ENCODE measurements around the gene VGLL4. TPM values are rescaled to one million over a fixed set of nuclear protein-coding genes. Genes with fewer than 3 reads are reported as not detected.
A peak's percentile ranks its signal among the peaks of the same experiment; 100 is the strongest.

Gene VGLL4
- polyA plus RNA-seq, 3 donors from 2014 or later, result 11.9 to 44.4 (median 25.6) TPM

DNA sequence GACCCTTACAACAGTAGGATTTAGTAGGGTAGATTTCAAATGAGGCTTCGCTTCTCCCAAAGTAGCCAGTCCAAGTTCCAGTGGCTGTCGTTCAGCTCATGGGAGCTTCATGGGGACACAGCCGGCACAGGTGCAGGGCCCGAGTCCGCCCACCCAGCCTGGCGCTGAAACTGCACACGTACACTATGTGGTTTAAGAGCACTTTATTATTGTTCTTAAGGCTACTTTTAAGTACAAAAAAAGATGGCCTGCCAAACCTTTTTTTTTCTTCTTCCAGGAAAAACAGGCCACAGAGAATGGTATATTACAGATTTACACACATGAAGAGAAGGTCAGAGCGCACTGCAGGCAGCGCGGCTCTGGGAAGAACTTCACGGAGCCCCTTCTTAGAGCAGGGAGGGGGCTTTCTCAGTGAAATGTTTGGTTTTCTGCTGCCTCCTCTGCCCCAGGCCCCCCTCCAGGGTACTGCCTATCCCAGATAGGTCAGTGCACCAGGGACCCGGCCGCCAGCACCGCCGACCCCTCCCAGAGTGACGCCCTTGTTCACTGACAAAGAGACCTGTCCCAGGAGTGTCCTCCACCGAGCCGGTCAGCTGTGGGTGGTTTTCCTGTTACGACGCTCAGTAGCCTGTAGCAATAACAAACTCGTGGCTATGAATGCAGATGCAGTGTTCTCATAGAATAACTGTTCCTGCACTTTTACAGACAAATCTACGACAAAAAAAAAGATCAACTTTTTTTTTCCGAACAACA, 87.7 kb downstream of the VGLL4 start:
- peaks cover 8 to 18% of the 10 kb centered on the region in 2 donors for H3K4me1 Mint-ChIP-seq
- H3K9me3 Mint-ChIP-seq, result no peaks in the 10 kb centered on the region
- H3K36me3 Mint-ChIP-seq, result peaks cover 0 to 10% (median 3%) of the 10 kb centered on the region in 3 donors
- no peak for DNase-seq
- H3K27me3 Mint-ChIP-seq (ENCODE audit: low read depth in 3 of 3), result peaks cover 0 to 9% (median 2%) of the 10 kb centered on the region in 3 donors
- H3K27ac Mint-ChIP-seq, result peak overlapping the region in 3 of 6 donors; percentile 17 to 51 (median 25)
- H3K4me3 Mint-ChIP-seq, result no peak overlapping the region

DNA sequence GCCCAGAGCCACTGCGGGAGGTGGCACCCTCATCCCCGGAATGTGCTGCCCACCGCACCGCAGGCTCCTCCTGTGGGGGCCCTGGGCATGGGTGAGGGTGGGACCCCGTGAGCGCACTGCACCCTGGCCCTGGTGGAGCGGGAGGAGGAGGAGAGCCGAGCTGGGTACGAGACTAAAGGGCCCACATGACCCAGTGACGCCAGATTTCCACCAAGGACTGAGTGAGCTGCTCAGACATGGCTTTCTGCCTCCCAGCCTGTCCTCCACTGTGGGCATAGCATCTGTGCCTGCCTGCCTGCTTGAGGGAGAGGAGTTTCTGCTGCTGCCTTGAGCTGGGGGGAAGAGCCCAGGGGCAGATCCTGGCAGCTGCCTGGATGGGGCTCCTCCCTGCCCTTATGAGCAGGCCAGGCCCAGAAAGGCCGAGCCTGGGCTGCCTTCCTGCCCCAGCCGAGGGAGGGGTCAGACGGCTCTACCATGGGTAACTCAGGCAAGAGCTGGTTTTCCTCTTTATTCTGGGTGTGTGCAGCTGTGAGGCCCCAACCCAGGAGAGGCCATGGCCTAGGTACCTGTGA, 88.4 kb downstream of the VGLL4 start:
- peaks cover 0 to 9% (median 2%) of the 10 kb centered on the region in 3 donors for H3K27me3 Mint-ChIP-seq (ENCODE audit: low read depth in 3 of 3)
- H3K4me3 Mint-ChIP-seq, result no peak overlapping the region
- H3K9me3 Mint-ChIP-seq, result no peaks in the 10 kb centered on the region
- H3K27ac Mint-ChIP-seq, result peak overlapping the region in 1 of 6 donors; percentile 25
- H3K36me3 Mint-ChIP-seq, result peaks cover 0 to 10% (median 3%) of the 10 kb centered on the region in 3 donors
- no peak for DNase-seq
- peaks cover 9 to 26% of the 10 kb centered on the region in 2 donors for H3K4me1 Mint-ChIP-seq

DNA sequence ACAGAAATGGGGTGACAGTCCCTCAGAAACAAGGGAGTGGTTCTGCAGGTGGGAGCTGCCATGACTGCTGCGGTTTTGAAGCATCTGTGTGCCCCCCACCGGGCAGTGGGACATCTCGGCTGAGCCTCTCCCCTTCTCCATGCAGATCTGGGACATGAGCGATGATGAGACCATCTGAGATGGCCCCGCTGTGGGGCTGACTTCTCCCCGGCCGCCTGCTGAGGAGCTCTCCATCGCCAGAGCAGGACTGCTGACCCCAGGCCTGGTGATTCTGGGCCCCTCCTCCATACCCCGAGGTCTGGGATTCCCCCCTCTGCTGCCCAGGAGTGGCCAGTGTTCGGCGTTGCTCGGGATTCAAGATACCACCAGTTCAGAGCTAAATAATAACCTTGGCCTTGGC, 89.0 kb downstream of the VGLL4 start:
- Mint-ChIP-seq H3K36me3 (peaks cover 0 to 10% (median 3%) of the 10 kb centered on the region in 3 donors), H3K4me1 (peaks cover 6 to 28% of the 10 kb centered on the region in 2 donors), H3K9me3 (no peaks in the 10 kb centered on the region), H3K4me3 (no peak overlapping the region), H3K27ac (no peak overlapping the region), H3K27me3 (ENCODE audit: low read depth in 3 of 3) (peaks cover 0 to 9% (median 2%) of the 10 kb centered on the region in 3 donors)
- DNase-seq, result no peak

DNA sequence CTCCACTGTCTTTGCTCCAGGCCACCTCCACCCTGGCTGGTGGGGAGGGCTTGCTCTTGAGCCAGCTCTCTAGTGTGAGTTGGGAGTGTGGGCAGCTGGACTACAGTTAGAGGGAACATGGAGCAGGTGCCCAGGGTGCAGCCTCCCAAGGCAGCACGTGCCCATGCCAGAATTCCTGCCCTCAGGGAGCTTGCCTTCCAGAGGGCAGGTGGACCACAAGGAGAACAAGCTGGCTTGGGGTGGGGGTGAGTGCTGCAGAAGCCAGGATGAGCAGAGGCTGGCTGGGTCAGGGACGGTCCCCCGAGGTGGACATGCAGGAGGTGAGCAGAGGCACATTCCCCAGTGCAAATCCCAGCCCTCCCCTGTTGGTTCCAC, 89.5 kb downstream of the VGLL4 start:
- H3K36me3 Mint-ChIP-seq, result peaks cover 0 to 10% (median 3%) of the 10 kb centered on the region in 3 donors
- H3K4me3 Mint-ChIP-seq, result no peak overlapping the region
- no peak for DNase-seq
- peaks cover 8 to 32% of the 10 kb centered on the region in 2 donors for H3K4me1 Mint-ChIP-seq
- no peak overlapping the region for H3K27ac Mint-ChIP-seq
- H3K9me3 Mint-ChIP-seq, result no peaks in the 10 kb centered on the region
- H3K27me3 Mint-ChIP-seq (ENCODE audit: low read depth in 3 of 3), result peaks cover 0 to 9% (median 2%) of the 10 kb centered on the region in 3 donors

DNA sequence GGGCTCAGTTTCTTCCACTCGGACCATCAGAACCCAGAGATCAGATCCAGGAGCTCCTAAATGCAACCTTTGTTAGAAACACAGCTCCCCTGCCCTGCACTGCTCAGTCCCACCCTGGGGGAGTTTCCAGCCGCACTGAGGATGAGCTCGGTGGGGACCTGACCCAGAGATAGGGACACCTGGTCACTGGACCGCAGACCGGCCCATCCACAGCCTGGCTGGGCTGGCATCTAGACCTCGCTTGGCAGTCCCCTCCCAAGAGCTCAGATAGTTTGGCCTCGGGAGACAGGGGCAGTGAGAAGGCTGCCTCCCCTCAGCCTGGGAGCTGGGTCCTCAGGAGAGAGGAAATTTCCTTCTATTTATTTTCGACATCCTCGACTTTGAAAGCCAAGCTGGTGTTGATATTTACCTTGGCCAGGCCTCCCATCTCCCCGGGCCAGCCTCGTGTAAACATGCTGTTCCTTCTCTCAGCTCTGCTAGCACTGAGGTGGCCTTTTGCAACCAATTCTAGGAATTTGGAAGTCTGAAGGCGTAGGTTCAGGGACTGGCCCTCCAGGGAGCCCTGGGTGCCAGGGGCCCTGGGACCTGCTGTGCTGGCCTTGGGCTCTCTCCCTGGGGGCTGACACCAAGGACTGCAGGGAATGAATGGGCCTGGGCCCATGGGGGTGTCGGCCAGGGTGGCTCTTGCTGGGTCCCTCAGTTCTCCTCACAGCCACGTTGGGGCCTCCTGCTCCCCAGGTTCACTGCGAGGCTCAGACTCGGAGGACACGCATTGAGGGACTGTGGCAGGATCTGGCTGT, 90.1 kb downstream of the VGLL4 start:
- H3K27me3 Mint-ChIP-seq (ENCODE audit: low read depth in 3 of 3), result peaks cover 0 to 9% (median 2%) of the 10 kb centered on the region in 3 donors
- peaks cover 0 to 10% (median 3%) of the 10 kb centered on the region in 3 donors for H3K36me3 Mint-ChIP-seq
- no peak overlapping the region for H3K27ac Mint-ChIP-seq
- H3K9me3 Mint-ChIP-seq, result no peaks in the 10 kb centered on the region
- no peak overlapping the region for H3K4me3 Mint-ChIP-seq
- H3K4me1 Mint-ChIP-seq, result peaks cover 8 to 32% of the 10 kb centered on the region in 2 donors
- DNase-seq, result no peak

GRCh38 chr3:11552289-11553264, 91.1 kb downstream of the VGLL4 start:
- Mint-ChIP-seq H3K27me3 (ENCODE audit: low read depth in 3 of 3) (peaks cover 0 to 9% (median 2%) of the 10 kb centered on the region in 3 donors), H3K36me3 (peaks cover under 1 to 10% (median 3%) of the 10 kb centered on the region in 3 donors), H3K9me3 (no peaks in the 10 kb centered on the region), H3K4me1 (peaks cover 8 to 25% of the 10 kb centered on the region in 2 donors), H3K27ac (peak overlapping the region in 1 of 6 donors; percentile 9), H3K4me3 (no peak overlapping the region)
- no peak for DNase-seq

DNA sequence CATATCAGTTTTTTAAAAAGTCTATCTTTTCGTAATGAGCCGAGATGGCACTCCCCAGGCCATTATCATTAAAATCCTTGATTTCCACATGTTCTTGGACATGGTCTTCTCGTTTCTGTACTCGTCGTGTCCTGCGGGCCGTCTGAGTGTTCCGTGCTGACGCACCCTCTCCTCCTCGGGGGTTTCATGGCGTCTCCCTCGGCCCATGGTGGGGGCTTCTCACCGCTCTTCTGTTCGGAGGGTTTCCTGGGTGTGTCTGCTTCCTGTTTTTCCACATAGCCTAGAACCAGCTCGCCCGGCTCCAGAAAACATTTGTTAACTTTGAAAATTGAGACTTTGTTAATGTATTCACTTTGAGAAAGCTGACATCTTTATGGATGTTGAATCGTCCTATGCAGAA, 92.7 kb downstream of the VGLL4 start:
- Mint-ChIP-seq H3K36me3 (peaks cover 0 to 3% (median 3%) of the 10 kb centered on the region in 3 donors), H3K9me3 (no peaks in the 10 kb centered on the region), H3K27me3 (ENCODE audit: low read depth in 3 of 3) (peaks cover 0 to 6% (median 2%) of the 10 kb centered on the region in 3 donors), H3K4me1 (peaks cover 10 to 22% of the 10 kb centered on the region in 2 donors), H3K27ac (no peak overlapping the region), H3K4me3 (no peak overlapping the region)
- no peak for DNase-seq

DNA sequence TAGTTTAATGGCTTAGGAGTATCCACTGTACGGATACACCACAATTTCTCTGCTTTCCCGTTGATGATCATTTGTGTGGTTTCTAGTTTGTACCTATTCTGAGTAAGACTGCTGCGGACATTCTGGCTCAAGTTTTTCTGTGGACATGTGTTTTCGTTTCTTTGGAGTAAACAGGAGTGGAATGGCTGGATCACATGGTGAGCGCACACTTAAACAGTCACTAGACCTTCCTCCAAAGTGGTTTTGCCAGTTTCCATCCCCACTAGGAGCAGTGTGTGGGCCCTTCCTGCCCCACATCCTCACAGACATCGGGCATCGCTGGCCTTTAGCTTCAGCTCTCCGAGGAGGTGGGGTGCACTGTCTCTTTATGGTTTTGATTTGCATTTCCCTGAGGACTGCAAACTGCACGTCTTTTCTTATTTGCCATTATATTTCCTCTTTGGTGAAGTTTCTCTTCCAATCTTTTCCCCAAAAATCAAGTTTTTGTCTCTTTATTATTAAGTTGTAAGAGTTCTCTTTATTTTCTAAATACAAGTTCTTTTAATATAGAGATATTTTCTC, 94.1 kb downstream of the VGLL4 start:
- DNase-seq, result no peak
- H3K4me1 Mint-ChIP-seq, result peaks cover 10 to 22% of the 10 kb centered on the region in 2 donors
- no peaks in the 10 kb centered on the region for H3K9me3 Mint-ChIP-seq
- peak overlapping the region in 1 of 6 donors; percentile 8 for H3K27ac Mint-ChIP-seq
- H3K36me3 Mint-ChIP-seq, result peaks cover 0 to 3% (median 0%) of the 10 kb centered on the region in 3 donors
- no peak overlapping the region for H3K4me3 Mint-ChIP-seq
- H3K27me3 Mint-ChIP-seq (ENCODE audit: low read depth in 3 of 3), result peaks cover 0 to 6% (median 0%) of the 10 kb centered on the region in 3 donors

GRCh38 chr3:11548721-11549131, 95.0 kb downstream of the VGLL4 start:
- Mint-ChIP-seq H3K9me3 (no peaks in the 10 kb centered on the region), H3K36me3 (peaks cover 0 to 3% (median 0%) of the 10 kb centered on the region in 3 donors), H3K4me3 (no peak overlapping the region), H3K27me3 (ENCODE audit: low read depth in 3 of 3) (peaks cover 0 to 2% (median 0%) of the 10 kb centered on the region in 3 donors), H3K27ac (peak overlapping the region in 1 of 6 donors; percentile 55), H3K4me1 (peaks cover 10 to 22% of the 10 kb centered on the region in 2 donors)
- no peak for DNase-seq

DNA sequence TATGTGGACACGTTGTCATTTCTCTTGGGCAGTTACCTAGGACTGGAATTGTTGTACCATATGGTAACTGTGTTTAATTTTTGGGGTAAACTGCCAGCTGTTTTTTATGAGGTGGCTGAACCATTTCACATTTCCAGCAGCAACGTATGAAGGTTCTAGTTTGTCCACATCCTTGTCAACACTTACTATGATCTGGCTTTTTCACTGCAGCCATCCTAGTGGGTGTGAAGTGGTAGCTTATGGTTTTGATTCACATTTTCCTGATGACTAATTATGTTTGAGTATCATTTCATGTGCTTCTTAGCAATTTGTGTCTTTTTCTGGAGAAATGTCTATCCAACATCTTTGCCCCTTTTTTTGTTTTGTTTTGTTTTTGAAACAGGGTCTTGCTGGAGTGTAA, 96.2 kb downstream of the VGLL4 start:
- Mint-ChIP-seq H3K9me3 (no peaks in the 10 kb centered on the region), H3K4me3 (no peak overlapping the region), H3K27me3 (ENCODE audit: low read depth in 3 of 3) (no peaks in the 10 kb centered on the region), H3K27ac (no peak overlapping the region), H3K4me1 (peaks cover 10 to 22% of the 10 kb centered on the region in 2 donors), H3K36me3 (peaks cover 0 to 3% (median 0%) of the 10 kb centered on the region in 3 donors)
- no peak for DNase-seq

DNA sequence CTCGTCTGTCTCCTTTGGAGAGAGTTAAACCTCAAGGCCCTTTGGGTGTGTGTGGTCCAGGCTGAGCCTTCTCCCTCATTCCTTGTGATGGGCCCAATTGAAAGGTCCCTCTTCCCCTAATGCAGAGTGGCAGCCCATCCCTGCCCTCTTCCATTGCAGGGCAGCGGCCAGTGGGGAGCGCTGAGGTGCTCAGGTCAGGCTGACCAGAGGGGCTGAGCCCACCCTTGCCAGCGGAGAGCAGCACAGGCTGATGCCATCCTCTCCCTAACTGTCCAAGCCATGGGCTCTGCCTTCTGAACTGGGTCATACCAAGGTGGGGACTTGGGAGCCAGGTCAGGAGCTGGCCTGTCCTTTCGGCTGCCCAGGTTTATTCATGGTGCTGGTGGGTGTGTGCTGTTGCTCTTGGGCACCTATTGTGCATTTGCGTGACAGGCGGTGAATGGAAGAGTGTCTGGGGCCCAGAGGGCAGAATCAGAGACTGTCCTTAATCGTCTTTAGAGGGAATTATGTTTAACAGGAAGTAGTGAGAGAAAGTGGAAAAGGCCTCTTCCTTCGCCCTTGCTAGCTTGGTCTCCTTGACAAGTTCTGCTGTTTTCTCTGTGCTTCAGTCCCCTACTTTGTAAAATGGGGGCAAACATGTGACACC, 96.9 kb downstream of the VGLL4 start:
- Mint-ChIP-seq H3K4me1 (peaks cover 10 to 17% of the 10 kb centered on the region in 2 donors), H3K27ac (peak overlapping the region in 1 of 6 donors; percentile 23), H3K4me3 (no peak overlapping the region), H3K36me3 (peaks cover 0 to 3% (median 0%) of the 10 kb centered on the region in 3 donors), H3K9me3 (no peaks in the 10 kb centered on the region), H3K27me3 (ENCODE audit: low read depth in 3 of 3) (no peaks in the 10 kb centered on the region)
- DNase-seq, result no peak

DNA sequence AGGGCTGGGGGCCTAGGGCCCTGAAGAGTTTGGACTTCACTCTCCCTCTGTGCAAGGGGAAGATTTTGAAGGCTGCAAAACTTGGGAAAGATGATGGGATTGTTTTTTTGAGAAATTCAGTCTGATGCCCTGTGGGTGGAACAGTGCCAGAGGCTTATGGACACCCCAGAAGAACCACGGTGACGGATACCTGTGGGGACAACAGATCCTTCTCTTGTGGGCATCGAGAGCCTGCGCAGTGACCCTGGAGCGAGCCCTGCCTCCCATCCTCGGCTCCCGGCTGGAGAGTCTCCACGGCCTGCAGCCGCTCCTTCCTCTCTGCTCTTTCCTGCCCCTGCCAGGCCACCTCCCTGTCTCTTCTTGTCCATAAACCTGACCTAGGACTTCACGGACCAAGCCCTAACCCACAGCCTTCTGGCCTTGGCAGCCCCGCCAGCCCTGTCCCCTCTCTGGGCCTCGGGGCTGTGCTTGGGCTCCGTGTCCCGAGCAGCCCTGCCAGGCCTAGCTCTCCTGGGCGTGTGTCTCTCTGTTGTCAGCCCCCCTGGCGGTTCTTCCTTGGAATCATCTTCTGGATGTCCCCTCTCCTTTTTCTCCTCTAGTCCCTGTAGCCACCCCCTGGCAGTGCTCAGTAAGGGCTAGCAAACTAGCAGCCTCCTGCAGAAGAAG, 98.4 kb downstream of the VGLL4 start:
- Mint-ChIP-seq H3K4me1 (peaks cover 6 to 7% of the 10 kb centered on the region in 2 donors), H3K36me3 (peaks cover 0 to 3% (median 0%) of the 10 kb centered on the region in 3 donors), H3K4me3 (no peak overlapping the region), H3K9me3 (no peaks in the 10 kb centered on the region), H3K27ac (no peak overlapping the region), H3K27me3 (ENCODE audit: low read depth in 3 of 3) (no peaks in the 10 kb centered on the region)
- DNase-seq, result no peak
